Panc1 (cell line): ENCODE measurements around the gene NECTIN1. TPM values are rescaled to one million over a fixed set of nuclear protein-coding genes. Genes with fewer than 3 reads are reported as not detected.

Source experiments
- ATAC-seq: fragments of 200-7000 bp; cut with Tn5 transposase; 2 replicates; pipeline ENCODE4 v1.9.1; 2020; ENCODE audit warnings: mild to moderate bottlenecking, moderate library complexity
- BruUV-seq: library from RNA; stranded (reverse); fragments of 400-500 nt; replicated peaks from 2 replicates; lab custom pipeline; 2021; lab: Mats Ljungman, UMichigan
- CTCF ChIA-PET: fragments of 300-600 bp; sonication (Branson Sonifier 250); formaldehyde crosslinking; loops from one replicate; lab custom pipeline; 2022; ENCODE audit warnings: antibody characterized with exemption; lab: Charles Lee
- POLR2A ChIA-PET: fragments of 300-600 bp; sonication (Branson Sonifier 250); formaldehyde crosslinking; loops from one replicate; lab custom pipeline; 2022; ENCODE audit warnings: antibody characterized with exemption; lab: Charles Lee
- DNase-seq: peaks from one replicate; pipeline ENCODE4 v3.0.0-alpha.2; 2010; ENCODE audit warnings: low read depth, low spot score
- H3K27ac ChIP-seq: 2 replicates; pipeline ENCODE4 v1.5.1; 2011; ENCODE audit warnings: mild to moderate bottlenecking, low read length, inconsistent platforms
- H3K27me3 ChIP-seq: fragments of 200-500 bp; sonication (Bioruptor generic); 2 replicates; pipeline ENCODE4 v1.6.0; 2014; ENCODE audit warnings: low read length, inconsistent platforms; ENCODE audit not compliant: control insufficient read depth, insufficient read depth
- H3K36me3 ChIP-seq: fragments of 200-500 bp; sonication (Bioruptor generic); 2 replicates; pipeline ENCODE4 v1.5.1; 2014; ENCODE audit warnings: inconsistent platforms, mild to moderate bottlenecking, low read length, moderate library complexity; ENCODE audit not compliant: control insufficient read depth, insufficient read depth
- H3K4me1 ChIP-seq: 2 replicates; pipeline ENCODE4 v1.5.1; 2011; ENCODE audit warnings: inconsistent platforms, mild to moderate bottlenecking, low read length, moderate library complexity; ENCODE audit not compliant: control insufficient read depth, insufficient read depth
- H3K4me3 ChIP-seq, 2 experiments: 2 replicates each; pipeline ENCODE4 v1.5.1; 2011 to 2012; ENCODE audit warnings: low read depth in 2 of 2, low read length in 2 of 2, mild to moderate bottlenecking in 2 of 2, inconsistent platforms in 1 of 2, moderate library complexity in 1 of 2
- H3K9me3 ChIP-seq: fragments of 200-500 bp; sonication (Bioruptor generic); 2 replicates; pipeline ENCODE4 v1.5.1; 2014; ENCODE audit warnings: low read depth, mild to moderate bottlenecking, inconsistent platforms, low read length, moderate library complexity; ENCODE audit not compliant: control insufficient read depth, insufficient read depth
- CTCF ChIP-seq: fragments of 450-650 bp; IDR thresholded peaks from 2 replicates; pipeline ENCODE4 v1.5.1; 2017; ENCODE audit warnings: mild to moderate bottlenecking
- POLR2AphosphoS5 ChIP-seq: IDR thresholded peaks from 2 replicates; pipeline ENCODE4 v1.6.1; 2012; ENCODE audit warnings: mild to moderate bottlenecking, low read depth, low read length, moderate library complexity
- REST ChIP-seq, 2 experiments: IDR thresholded peaks; 2 replicates each; pipeline ENCODE4 v1.6.1; 2011 to 2012; ENCODE audit warnings: low read depth in 2 of 2, control low read depth in 1 of 2, low read length in 1 of 2, mild to moderate bottlenecking in 1 of 2, moderate library complexity in 1 of 2; ENCODE audit not compliant: insufficient read depth in 1 of 2
- SIN3A ChIP-seq: IDR thresholded peaks from 2 replicates; pipeline ENCODE4 v1.6.1; 2012; ENCODE audit warnings: low read depth, mild to moderate bottlenecking, low read length, moderate library complexity, borderline replicate concordance; ENCODE audit not compliant: insufficient read depth
- TCF7L2 ChIP-seq: IDR thresholded peaks from 2 replicates; pipeline ENCODE4 v1.6.1; 2011; ENCODE audit warnings: mild to moderate bottlenecking, low read depth, low read length, inconsistent platforms
- in situ Hi-C: cut with HindIII; loops from 2 replicates; pipeline ENCODE4 v1.10.0; 2016; ENCODE audit warnings: low sequenced_read_pairs, low pct_unique_long_range_greater_than_20kb
- intact Hi-C: fragments of 100-400 bp; cut with micrococcal nuclease; formaldehyde crosslinking; loops from one replicate; pipeline ENCODE4 v1.10.0; 2022; ENCODE audit not compliant: unreplicated experiment
- total RNA-seq: library from RNA; stranded (reverse); gene quantifications from one replicate; pipeline ENCODE4 v1.2.1, GENCODE V29; 2021; ENCODE audit not compliant: unreplicated experiment

NECTIN1 gene
- total RNA-seq, 1 experiment from 2014 or later = 14.6 TPM

- ATAC-seq = no peak
- H3K27me3 ChIP-seq = no peaks in the 10 kb centered on the region
- BruUV-seq = no TSS peak
- H3K27ac ChIP-seq = no peak overlapping the region
- no peaks in the 10 kb centered on the region for H3K36me3 ChIP-seq
- POLR2A ChIA-PET = no interaction called here
- H3K4me1 ChIP-seq = no peaks in the 10 kb centered on the region
- H3K9me3 ChIP-seq = no peaks in the 10 kb centered on the region
- H3K4me3 ChIP-seq = no peak overlapping the region
- in situ Hi-C loops = no loop called here
- CTCF ChIA-PET = interaction anchor here (0.6 kb wide), 2 partner anchors 8 to 12 kb away, joined by 3 to 6 read pairs; no protein-coding TSS in a partner anchor
- intact Hi-C loops = no loop called here
- DNase-seq = no peak
- TF ChIP-seq SIN3A = no peak
- TF ChIP-seq REST (IDR thresholded peaks at IDR 0.05; ENCODE audit: insufficient read depth in 1 of 2, low read depth in 2 of 2, low read length in 1 of 2) = no peak
Observed at GRCh38 chr11:119635041-119635740, 93.8 kb downstream of the NECTIN1 start.

GRCh38 chr11:119634301-119634700 is 94.7 kb downstream of the NECTIN1 start:
- POLR2A ChIA-PET = no interaction called here
- in situ Hi-C loops = no loop called here

More at GRCh38 chr11:119634301-119634700, 94.7 kb downstream of the NECTIN1 start:
- CTCF ChIA-PET = interaction anchor here (0.6 kb wide), 1 partner anchor 12 kb away, joined by 6 read pairs; no protein-coding TSS in a partner anchor
- Histone ChIP-seq H3K9me3 (no peaks in the 10 kb centered on the region), H3K27me3 (no peaks in the 10 kb centered on the region), H3K36me3 (no peaks in the 10 kb centered on the region), H3K4me1 (no peaks in the 10 kb centered on the region), H3K4me3 (no peak overlapping the region), H3K27ac (no peak overlapping the region)
- DNase-seq = no peak
- no peak for TF ChIP-seq POLR2AphosphoS5
- no peak for TF ChIP-seq TCF7L2
- TF ChIP-seq SIN3A = no peak
- TF ChIP-seq CTCF = no peak
- TF ChIP-seq REST (IDR thresholded peaks at IDR 0.05; ENCODE audit: insufficient read depth in 1 of 2, low read depth in 2 of 2, low read length in 1 of 2) = no peak
- ATAC-seq = no peak; the same call in 1 of the 2 replicates
- BruUV-seq = no TSS peak
- intact Hi-C loops = no loop called here
